ENCODE measurements around the gene C12orf42.

C12orf42 gene

DNA sequence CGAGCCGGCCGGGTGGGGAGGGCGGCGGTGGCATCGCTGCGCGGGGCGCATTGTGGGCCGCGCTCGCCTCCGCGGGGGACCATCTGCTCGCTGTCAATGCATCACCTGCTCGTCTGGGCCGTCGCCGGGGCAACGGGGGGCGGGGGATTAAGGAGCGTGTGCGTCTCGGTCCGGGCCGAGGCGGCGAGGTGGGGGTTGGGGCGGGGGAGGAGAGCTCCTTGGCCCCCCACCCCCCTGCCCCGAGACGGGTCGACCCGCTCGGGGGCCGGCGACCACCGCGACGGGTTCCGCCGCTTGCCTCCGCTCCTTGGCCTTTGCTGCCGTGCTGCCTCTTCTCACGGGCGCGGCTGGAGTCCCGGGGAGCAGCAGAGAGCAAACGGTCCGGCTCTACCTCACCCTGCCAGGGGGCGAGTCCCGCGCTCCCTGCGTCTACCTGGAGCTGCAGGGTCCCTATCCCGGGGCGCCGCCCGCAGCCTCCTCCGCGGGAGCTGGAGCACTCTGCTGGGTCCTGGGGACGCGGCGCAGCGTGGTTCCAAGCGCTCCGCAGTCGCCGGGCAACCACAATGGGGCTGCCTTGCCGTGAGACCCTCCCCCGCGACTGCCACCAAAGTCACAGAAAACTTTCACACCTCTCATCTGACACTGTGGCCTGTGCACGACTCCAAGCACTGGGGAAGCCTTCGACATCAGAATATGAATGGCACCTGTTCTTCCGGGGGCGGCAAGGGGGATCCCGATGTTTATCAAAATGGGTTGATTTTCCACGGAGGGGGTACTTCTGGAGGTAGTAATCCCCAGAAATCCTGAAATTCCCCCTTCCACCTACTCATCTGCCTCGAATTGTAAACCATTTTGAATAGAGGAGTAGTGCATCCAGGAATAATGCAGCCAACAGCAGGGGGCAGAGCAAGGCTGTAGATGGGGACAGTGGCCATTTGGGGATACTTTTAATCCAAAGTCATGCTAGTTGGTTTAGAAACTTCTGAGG is at the start of gene C12orf42:
Gene C12orf42, minus strand, starts transcription at position 500 of the 988 bp plus-strand sequence. CDS start 17,542 bp downstream, outside the sequence.
- DNase-seq, result no peak

DNA sequence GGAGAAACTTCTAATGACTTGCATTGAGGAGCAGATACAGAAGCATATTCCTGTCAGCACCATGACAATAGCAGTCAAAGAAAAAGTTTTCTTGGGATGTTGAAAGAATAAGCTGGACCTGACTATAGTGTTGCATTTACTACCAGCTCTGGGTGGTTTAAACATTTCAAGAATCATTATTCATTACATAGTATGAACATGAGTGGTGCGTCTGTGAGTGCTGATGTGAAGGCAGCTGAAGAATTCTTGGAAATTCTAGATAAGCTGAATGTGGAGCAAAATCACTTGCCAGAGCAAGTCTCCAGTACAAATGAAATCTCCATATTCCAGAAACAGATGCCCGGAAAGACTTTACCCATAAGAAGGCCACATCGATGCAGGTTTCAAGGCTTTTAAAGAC is 46.3 kb upstream of the C12orf42 start:
- DNase-seq, result no peak

GRCh38 chr12:103540319-103540718 is 44.6 kb upstream of the C12orf42 start:
- no peak for DNase-seq

- no peak for DNase-seq
Measured at GRCh38 chr12:103538397-103538796, 42.6 kb upstream of the C12orf42 start.

DNA sequence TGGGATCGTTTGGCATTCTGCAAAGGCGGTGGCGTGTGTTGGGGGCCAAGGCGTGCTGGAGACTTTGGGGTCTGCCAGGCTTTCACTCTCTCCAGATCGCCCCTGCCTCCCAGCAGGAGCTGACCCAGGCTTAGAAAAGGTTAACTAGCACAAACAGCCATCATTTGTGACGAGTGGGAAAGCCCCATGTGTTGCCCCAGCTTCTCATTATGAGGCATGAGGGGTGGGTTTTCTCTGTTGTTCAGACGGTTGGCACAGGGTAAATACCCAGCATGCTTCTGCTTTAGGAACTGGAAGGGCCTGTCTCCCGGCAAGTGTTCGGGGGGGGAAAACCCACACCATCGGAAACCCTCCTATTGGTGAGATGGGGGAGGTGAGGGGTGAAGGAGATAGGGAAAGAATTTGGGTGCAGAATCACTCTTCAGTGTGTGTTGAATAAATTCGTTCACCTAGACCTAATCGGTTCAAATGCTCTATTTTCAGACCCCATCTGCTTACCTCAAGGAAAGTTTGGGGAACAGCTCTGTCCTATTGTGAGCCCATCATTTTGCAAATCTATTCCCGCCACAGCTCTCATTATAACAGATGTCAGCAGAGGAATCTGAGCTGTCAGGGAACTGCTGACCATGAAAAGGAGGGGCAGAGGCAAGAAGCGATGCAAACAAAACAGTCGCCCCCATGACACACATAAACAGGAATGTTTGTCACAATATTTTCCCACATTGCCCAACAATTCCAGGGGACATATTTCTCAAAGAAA is 34.7 kb upstream of the C12orf42 start:
- DNase-seq, result no peak

- no peak for DNase-seq
Measured at GRCh38 chr12:103529306-103529705, 33.5 kb upstream of the C12orf42 start.

- DNase-seq, result no peak
Measured at GRCh38 chr12:103524238-103524875, 28.6 kb upstream of the C12orf42 start.

GRCh38 chr12:103523771-103524170 is 28.0 kb upstream of the C12orf42 start:
- no peak for DNase-seq

DNA sequence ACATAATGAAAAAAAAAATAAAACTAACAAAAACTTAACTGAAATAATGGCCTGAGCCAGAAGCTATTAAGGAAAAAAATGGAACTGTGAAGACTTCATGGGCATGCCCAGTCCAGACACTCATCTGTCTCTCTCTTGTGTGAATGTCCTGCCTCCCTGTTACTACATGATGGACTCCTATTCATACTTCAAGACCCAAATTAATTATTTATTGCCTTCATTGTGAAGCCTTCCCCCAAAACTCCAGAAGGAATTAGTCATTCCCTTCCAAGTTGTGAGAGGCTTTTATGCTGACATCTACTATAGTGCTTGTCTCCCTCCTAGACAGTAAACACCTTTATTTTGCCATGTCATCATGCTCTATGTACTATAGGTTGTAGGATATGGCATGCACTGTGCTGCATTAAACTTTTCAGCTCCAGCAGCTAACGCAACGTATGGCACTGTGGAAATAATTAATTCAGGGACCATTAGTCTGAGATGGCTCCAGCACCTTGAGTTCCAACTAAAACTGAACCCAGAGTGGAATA is 25.0 kb upstream of the C12orf42 start:
- DNase-seq, result no peak

DNA sequence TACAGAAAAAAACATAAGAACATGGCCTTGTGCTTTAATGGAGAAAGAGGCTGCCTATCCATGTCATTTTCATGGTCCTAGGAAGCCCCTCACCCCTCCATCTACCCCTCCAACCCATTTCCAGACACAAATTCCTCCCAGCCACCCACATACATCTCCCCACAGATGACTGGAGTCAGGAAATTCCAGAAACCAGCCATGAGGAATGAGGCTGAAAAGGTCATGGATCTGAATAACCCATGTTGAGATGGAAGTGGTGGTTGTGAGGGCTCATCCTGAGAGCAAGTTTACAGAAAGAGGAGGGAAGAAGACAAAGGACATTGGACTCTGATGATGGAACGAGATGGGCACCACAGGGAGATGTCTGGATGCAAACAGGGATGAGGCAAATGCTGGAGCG is 23.9 kb upstream of the C12orf42 start:
- DNase-seq, result no peak

GRCh38 chr12:103518899-103519298 is 23.1 kb upstream of the C12orf42 start:
- DNase-seq, result no peak

GRCh38 chr12:103517161-103517560 is 21.4 kb upstream of the C12orf42 start:
- no peak for DNase-seq

DNA sequence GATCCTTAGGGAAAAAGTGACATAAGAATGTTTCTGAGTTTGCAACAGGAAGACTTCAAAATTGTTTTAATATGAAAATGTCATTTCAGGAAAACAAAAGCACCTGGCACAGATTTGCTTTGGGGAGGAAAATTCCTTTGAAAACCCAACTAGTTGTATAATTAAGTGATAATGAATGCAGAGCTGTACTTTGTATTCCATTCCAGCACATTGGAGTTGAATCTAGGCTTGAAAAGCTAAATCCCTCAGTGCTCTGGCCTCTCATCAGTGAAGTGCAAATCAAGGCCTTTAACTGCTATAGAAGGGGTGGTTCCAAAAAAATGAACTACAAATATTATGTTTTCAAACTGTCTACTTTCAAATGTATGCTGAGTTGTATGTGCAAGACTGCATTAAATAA is 19.6 kb upstream of the C12orf42 start:
- DNase-seq, result no peak

- no peak for DNase-seq
Measured at GRCh38 chr12:103513875-103514274, 18.1 kb upstream of the C12orf42 start.

DNA sequence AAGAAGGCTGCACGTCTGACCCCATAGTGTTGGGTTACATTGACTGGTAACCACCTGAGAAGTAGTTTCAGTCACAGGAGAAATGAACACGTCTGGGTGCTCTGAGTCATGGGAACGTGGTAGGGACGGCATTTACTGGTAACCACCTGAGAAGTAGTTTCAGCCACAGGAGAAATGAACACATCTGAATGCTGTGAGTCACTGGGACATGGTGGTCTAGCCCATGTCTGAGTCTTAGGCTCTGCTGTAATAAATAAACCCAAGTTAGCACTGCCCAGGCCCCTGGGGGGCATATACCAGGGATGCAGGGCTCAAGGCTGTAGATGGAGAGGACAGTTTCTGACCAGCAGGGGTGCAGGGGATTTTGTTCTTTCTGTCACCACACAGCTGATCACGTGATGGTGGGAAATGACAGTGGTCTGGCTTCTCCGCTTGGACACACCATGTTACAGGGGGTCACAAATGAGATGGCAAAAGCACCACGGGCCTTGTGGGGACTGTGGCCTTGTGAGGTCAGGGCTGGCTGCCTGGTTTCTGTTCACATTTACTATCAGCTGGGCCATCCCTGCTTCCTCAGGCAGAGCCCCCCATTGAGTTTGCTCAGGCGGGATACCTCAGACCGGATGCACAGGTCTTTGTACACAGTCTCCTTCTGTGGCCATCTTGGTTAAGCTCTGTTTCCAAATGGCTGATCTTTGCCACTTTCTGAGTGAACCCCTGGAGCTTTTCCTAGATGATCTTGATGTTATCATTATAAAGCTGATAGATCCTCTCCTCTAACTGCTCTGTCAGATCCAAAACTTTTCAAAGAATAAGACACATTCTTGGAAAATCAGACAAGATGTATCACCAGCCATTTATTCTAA is 9.8 kb upstream of the C12orf42 start:
- peak; percentile 47 for DNase-seq

GRCh38 chr12:103504606-103505005 is 8.8 kb upstream of the C12orf42 start:
- DNase-seq, result no peak

GRCh38 chr12:103503546-103504480 is 8.0 kb upstream of the C12orf42 start:
- DNase-seq, result peak; percentile 45

- DNase-seq, result no peak
Measured at GRCh38 chr12:103501447-103501846, 5.7 kb upstream of the C12orf42 start.

GRCh38 chr12:103499571-103499970 is 3.8 kb upstream of the C12orf42 start:
- DNase-seq, result no peak

DNA sequence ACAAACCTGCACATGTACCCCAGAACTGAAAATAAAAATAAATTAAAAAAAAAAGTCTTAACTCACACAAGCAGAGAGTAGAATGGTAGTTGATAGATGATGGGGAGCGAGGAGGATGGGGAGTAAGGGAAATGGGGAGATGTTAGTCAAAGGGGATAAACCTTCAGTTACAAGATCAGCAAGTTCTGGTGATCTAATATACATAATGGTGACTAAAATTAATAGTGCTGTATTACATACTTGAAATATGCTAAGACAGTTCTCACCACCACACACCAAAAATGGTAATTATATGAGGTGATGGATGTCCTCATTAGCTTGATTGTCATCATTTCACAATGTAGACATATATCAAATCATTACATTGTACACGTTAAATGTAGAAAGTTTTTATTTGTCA is 3.2 kb upstream of the C12orf42 start:
- DNase-seq, result no peak
